ELF-1 (cell line): Measurements from ENCODE around the gene MAX.
"Not testable (repeated sequence)": the region's sequence is repeated elsewhere in the genome, so short reads cannot be mapped to it uniquely, and the experiment has no call there.

Experiments
- DNase-seq: peaks from one replicate; pipeline ENCODE4 v3.0.0-alpha.2; 2016; ENCODE audit warnings: low read depth, low spot score

The MAX gene

GRCh38 chr14:65038966-65039365 lies 63.4 kb downstream of the MAX start:
- peak; percentile 26 for DNase-seq

DNA sequence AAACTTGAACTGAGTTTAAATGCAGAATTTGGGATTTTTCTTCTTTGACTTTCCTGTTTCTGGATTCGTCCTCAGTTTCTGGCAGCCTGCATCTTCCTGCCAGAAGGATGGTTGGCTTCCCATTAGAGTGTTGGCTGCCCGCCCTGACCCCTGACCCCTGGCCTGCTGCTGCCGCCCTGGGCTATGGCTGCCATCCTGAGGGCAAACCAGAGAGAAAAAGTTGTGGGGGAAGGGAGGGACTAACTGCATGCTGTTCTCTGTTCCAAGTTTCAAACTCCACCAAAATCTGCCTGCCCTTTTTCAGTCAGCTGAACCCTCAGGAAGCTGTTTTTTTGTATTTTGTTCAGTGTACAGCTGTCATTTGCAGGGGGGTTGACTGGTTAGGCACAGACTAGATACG lies 67.3 kb downstream of the MAX start:
- DNase-seq: peak; percentile 35

DNA sequence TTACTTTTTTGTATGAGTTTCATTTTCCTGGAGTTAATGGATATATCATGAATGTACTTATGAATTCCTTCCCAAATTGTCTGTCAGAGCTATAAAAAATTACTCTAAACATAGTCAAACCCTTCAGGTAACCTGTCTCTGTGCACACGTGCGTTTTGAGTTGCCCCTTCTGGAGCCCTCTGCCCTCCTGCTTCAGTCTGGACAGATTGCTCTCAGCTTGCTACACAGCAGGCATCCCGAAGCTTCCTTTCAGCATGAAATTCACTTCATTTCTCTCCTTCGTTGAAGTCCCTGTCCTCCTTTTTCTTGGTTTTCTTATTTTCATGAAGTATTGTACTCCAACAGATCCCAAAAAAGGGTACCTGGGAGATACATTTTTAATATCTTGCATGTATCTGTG lies 68.3 kb downstream of the MAX start:
- no peak for DNase-seq

GRCh38 chr14:65033181-65033580 lies 69.1 kb downstream of the MAX start:
- DNase-seq: no peak

DNA sequence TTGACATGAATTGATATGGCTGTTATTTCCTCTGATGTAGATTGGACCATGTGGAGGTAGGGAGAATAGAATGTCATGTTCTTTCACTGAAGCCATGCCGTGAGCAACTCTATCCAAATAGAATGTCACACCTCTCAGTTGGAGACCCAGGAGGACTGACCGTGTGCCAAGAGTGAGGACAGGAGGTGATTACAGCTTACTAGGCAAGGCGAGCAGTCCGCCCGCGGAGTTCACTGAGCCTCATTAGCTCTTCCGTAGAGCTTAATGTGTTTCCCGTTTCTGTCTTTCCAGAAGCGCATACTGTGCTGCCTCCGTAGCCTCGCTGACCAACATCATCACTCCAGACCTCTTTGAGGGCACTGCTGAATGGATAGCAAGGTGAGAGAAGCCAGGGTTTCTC lies 70.0 kb downstream of the MAX start:
- no peak for DNase-seq

DNA sequence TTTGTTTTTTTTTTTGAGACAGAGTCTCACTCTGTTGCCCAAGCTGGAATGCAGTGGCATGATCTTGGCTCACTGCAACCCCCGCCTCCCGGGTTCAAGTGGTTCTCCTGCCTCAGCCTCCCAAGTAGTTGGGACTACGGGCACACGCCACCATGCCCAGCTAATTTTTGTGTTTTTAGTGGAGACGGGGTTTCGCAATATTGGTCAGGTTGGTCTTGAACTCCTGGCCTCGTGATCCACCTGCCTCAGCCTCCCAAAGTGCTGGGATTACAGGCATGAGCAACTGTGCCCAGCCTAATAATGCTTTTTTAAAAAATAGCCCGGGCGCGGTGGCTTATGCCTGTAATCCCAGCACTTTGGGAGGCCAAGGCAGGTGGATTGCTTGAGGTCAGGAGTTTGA lies 71.0 kb downstream of the MAX start:
- not testable (repeated sequence) for DNase-seq

GRCh38 chr14:65028937-65029336 lies 73.4 kb downstream of the MAX start:
- no peak for DNase-seq

DNA sequence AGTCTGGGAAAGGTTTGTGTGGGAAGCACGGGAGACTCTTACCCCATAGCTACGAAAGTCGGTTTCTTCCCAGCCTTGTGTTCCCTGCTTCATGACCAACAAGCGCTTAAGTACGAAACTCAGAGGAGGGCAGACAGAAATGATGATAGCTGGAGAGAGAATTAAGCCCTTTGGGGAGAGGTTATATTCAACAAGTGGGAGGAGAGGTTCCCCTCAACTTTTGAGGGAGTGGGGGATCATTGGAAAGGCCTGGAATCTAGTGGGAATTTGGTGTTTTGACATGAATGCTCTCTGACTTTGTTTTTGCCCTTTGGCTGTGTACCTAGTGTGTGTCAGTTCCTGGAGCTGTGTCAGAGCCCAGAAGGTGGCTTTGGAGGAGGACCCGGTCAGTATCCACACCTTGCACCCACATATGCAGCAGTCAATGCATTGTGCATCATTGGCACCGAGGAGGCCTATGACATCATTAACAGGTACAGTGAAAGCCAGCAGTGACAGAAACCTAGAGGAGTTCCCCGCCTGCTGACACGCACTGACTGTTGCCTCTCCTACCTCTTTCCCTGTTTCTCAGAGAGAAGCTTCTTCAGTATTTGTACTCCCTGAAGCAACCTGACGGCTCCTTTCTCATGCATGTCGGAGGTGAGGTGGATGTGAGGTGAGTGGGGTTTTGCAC lies 75.1 kb downstream of the MAX start:
- DNase-seq: no peak

DNA sequence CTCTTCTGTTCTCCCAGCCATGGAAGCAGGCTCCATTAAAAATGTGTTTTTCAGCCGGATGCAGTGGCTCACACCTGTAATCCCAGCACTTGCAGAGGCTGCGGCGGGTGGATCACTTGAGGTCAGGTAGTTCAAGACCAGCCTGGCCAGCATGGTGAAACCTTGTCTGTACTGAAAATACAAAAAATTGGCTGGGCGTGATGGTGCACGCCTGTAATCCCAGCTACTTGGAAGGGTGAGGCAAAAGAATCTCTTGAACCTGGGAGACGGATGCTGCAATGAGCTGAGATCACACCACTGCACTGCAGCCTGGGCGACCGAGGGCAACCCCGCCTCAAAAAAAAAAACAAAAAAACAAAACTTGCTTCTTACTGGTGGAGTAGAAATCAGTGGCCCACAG lies 75.8 kb downstream of the MAX start:
- no peak for DNase-seq

GRCh38 chr14:65025818-65026217 lies 76.5 kb downstream of the MAX start:
- DNase-seq: no peak
